Loucy (cell line): ENCODE data around the gene CDA.

Experiments
- H2AFZ ChIP-seq: fragments of 200-600 bp; sonication (generic); 2 replicates; pipeline ENCODE4 v1.6.0; 2016; ENCODE audit warnings: antibody characterized with exemption, mild to moderate bottlenecking, low read length, moderate library complexity
- H3F3A ChIP-seq: fragments of 200-600 bp; 2 replicates; pipeline ENCODE4 v1.6.0; 2016; ENCODE audit warnings: antibody characterized with exemption, low read depth, mild to moderate bottlenecking
- H3K27me3 ChIP-seq: fragments of 200-600 bp; sonication (generic); 2 replicates; pipeline ENCODE4 v1.6.1; 2014; ENCODE audit warnings: low read length, mild to moderate bottlenecking; ENCODE audit not compliant: insufficient read depth, poor library complexity, severe bottlenecking
- H3K36me3 ChIP-seq: fragments of 200-600 bp; sonication (generic); 2 replicates; pipeline ENCODE4 v1.6.1; 2016; ENCODE audit warnings: low read length; ENCODE audit not compliant: insufficient read depth
- H3K4me1 ChIP-seq: fragments of 200-600 bp; sonication (generic); 2 replicates; pipeline ENCODE4 v1.5.1; 2014; ENCODE audit warnings: low read length, mild to moderate bottlenecking; ENCODE audit not compliant: insufficient read depth, poor library complexity, severe bottlenecking
- H3K4me2 ChIP-seq: fragments of 200-600 bp; sonication (generic); 2 replicates; pipeline ENCODE4 v1.6.0; 2014; ENCODE audit warnings: antibody characterized with exemption, low read length, low read depth, mild to moderate bottlenecking; ENCODE audit not compliant: poor library complexity, severe bottlenecking
- H3K4me3 ChIP-seq: fragments of 200-600 bp; sonication (generic); 2 replicates; pipeline ENCODE4 v1.5.1; 2014; ENCODE audit warnings: low read length, mild to moderate bottlenecking, mixed read lengths; ENCODE audit not compliant: poor library complexity, severe bottlenecking
- H3K79me2 ChIP-seq: fragments of 200-600 bp; sonication (generic); 2 replicates; pipeline ENCODE4 v1.6.1; 2014; ENCODE audit warnings: low read length; ENCODE audit not compliant: insufficient read depth
- H3K9ac ChIP-seq: fragments of 200-600 bp; sonication (generic); 2 replicates; pipeline ENCODE4 v1.6.0; 2014; ENCODE audit warnings: mild to moderate bottlenecking, low read depth, low read length, moderate library complexity; ENCODE audit not compliant: poor library complexity, severe bottlenecking
- H3K9me2 ChIP-seq: fragments of 200-600 bp; sonication (generic); replicated peaks from 2 replicates; pipeline ENCODE4 v1.6.1; 2016; ENCODE audit warnings: low read depth, low read length, mixed read lengths
- H3K9me3 ChIP-seq: fragments of 200-600 bp; sonication (generic); 2 replicates; pipeline ENCODE4 v1.6.1; 2014; ENCODE audit warnings: mild to moderate bottlenecking, antibody characterized with exemption, low read length, low read depth; ENCODE audit not compliant: insufficient read depth
- H4K20me1 ChIP-seq: fragments of 200-600 bp; sonication (generic); 2 replicates; pipeline ENCODE4 v1.6.0; 2014; ENCODE audit warnings: antibody characterized with exemption, low read length, mild to moderate bottlenecking; ENCODE audit not compliant: insufficient read depth, poor library complexity, severe bottlenecking
- EZH2phosphoT487 ChIP-seq: fragments of 200-600 bp; IDR thresholded peaks from 2 replicates; pipeline ENCODE4 v1.6.1; 2018; ENCODE audit warnings: antibody characterized with exemption, mild to moderate bottlenecking, moderate library complexity, borderline replicate concordance
- TF ChIP-seq, protein P1 (sequence below): fragments of 200-600 bp; sonication (generic); conservative IDR thresholded peaks from 2 replicates; pipeline ENCODE4 v1.5.1; 2014; ENCODE audit warnings: mild to moderate bottlenecking, antibody characterized with exemption, low read length

CDA gene

DNA sequence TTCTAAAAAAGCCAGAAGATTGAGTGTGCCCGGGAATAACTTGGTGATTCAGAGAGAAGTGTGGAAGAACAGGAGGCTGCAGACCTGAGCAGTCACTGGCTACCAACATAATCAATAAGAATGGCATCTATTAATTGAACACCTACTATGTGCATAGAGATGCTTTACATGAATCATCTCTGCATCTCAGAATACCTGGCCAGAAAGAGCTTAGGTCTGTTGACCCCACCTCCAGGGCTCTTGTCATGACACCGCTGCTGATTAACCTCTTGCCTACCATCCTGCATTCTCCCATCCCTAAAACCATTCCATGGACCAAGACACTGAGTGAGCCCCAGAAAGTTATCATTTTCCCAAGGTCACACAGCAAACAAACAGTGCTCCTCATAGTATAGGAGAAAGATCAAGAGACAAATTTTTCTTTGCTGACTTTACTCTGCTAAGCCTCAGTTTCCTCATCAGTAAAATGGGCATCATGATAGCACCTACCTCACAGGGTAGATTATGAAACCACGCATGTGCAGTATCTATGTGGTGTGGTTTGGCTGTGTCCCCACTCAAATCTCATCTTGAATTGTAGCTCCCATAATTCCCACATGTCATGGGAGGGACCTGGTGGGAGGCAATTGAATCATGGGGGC, 28.1 kb downstream of the CDA start:
- Histone ChIP-seq H4K20me1 (no peaks in the 10 kb centered on the region), H3K9me3 (no peaks in the 10 kb centered on the region), H3K27me3 (no peaks in the 10 kb centered on the region), H3K79me2 (no peaks in the 10 kb centered on the region), H3K9ac (no peak overlapping the region), H3K4me3 (no peak overlapping the region), H3K4me2 (no peak overlapping the region), H3K9me2 (no peaks in the 10 kb centered on the region), H3K4me1 (no peaks in the 10 kb centered on the region), H2AFZ (no peak overlapping the region), H3K36me3 (no peaks in the 10 kb centered on the region), H3F3A (no peaks in the 10 kb centered on the region)
- TF ChIP-seq EZH2phosphoT487: no peak
- TF ChIP-seq, protein P1, sequence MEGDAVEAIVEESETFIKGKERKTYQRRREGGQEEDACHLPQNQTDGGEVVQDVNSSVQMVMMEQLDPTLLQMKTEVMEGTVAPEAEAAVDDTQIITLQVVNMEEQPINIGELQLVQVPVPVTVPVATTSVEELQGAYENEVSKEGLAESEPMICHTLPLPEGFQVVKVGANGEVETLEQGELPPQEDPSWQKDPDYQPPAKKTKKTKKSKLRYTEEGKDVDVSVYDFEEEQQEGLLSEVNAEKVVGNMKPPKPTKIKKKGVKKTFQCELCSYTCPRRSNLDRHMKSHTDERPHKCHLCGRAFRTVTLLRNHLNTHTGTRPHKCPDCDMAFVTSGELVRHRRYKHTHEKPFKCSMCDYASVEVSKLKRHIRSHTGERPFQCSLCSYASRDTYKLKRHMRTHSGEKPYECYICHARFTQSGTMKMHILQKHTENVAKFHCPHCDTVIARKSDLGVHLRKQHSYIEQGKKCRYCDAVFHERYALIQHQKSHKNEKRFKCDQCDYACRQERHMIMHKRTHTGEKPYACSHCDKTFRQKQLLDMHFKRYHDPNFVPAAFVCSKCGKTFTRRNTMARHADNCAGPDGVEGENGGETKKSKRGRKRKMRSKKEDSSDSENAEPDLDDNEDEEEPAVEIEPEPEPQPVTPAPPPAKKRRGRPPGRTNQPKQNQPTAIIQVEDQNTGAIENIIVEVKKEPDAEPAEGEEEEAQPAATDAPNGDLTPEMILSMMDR: no peak

DNA sequence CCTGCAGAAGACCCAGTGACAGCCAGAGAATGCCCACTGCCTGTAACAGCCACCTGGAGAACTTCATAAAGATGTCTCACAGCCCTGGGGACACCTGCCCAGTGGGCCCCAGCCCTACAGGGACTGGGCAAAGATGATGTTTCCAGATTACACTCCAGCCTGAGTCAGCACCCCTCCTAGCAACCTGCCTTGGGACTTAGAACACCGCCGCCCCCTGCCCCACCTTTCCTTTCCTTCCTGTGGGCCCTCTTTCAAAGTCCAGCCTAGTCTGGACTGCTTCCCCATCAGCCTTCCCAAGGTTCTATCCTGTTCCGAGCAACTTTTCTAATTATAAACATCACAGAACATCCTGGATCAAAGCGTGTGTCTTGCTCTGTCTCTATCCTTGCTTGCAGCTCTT, 29.7 kb downstream of the CDA start:
- no peak overlapping the region for H3K4me2 ChIP-seq
- H3K27me3 ChIP-seq: no peaks in the 10 kb centered on the region
- H3K4me3 ChIP-seq: no peak overlapping the region
- H3K79me2 ChIP-seq: no peaks in the 10 kb centered on the region
- H3K9me2 ChIP-seq: no peaks in the 10 kb centered on the region
- TF ChIP-seq, protein P1: no peak
- no peak for TF ChIP-seq EZH2phosphoT487
- H3F3A ChIP-seq: no peaks in the 10 kb centered on the region
- H2AFZ ChIP-seq: no peak overlapping the region
- H3K36me3 ChIP-seq: no peaks in the 10 kb centered on the region
- no peaks in the 10 kb centered on the region for H4K20me1 ChIP-seq
- no peaks in the 10 kb centered on the region for H3K4me1 ChIP-seq
- no peaks in the 10 kb centered on the region for H3K9me3 ChIP-seq
- no peak overlapping the region for H3K9ac ChIP-seq

DNA sequence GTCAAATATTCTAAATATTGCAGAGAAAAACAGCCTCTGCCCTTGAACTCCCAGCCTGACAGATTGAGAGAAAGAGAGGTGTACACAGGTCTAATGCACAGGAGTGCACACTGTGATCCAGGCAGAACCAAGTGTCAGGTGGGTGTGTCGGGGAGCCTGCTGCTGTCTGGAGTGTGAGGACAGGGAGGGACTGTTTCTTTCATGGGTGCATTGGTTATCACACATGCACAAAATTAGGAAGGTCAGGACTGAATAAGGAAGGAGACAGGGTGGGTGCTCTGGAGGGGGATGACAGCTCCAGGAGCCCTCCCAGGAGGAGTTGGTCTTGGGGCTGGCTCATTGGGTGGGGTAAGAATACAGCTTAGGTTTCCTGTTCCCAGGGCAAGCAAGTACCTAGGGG, 31.1 kb downstream of the CDA start:
- Histone ChIP-seq H3K9ac (no peak overlapping the region), H3K4me3 (no peak overlapping the region), H3F3A (no peaks in the 10 kb centered on the region), H3K27me3 (no peaks in the 10 kb centered on the region), H3K79me2 (no peaks in the 10 kb centered on the region), H3K36me3 (no peaks in the 10 kb centered on the region), H3K4me2 (no peak overlapping the region), H3K9me3 (no peaks in the 10 kb centered on the region), H3K9me2 (no peaks in the 10 kb centered on the region), H4K20me1 (no peaks in the 10 kb centered on the region), H3K4me1 (no peaks in the 10 kb centered on the region), H2AFZ (no peak overlapping the region)
- TF ChIP-seq EZH2phosphoT487: no peak
- TF ChIP-seq, protein P1: no peak
